Measurements from ENCODE around the gene COX7A2L. TPM values are rescaled to one million over a fixed set of nuclear protein-coding genes. Genes with fewer than 3 reads are reported as not detected.

COX7A2L gene
- total RNA-seq, 1 donor from 2014 or later = 445 TPM

GRCh38 chr2:42329736-42330135, 31.3 kb downstream of the COX7A2L start:
- Histone ChIP-seq H3K36me3 (ENCODE audit: control insufficient read depth, insufficient read depth, low read length) (peaks cover 4% of the 10 kb centered on the region), H3K27me3 (ENCODE audit: control insufficient read depth, insufficient read depth, low read length) (no peaks in the 10 kb centered on the region), H3K4me3 (ENCODE audit: low read depth, low read length) (no peak overlapping the region)
- FAIRE-seq = no peak
- TF ChIP-seq CTCF (IDR thresholded peaks at IDR 0.05; ENCODE audit: insufficient read depth, low read length, severe bottlenecking) = no peak
- DNase-seq (ENCODE audit: low read depth) = no peak

GRCh38 chr2:42328923-42329322, 32.1 kb downstream of the COX7A2L start:
- Histone ChIP-seq H3K36me3 (ENCODE audit: control insufficient read depth, insufficient read depth, low read length) (peaks cover 4% of the 10 kb centered on the region), H3K4me3 (ENCODE audit: low read depth, low read length) (no peak overlapping the region), H3K27me3 (ENCODE audit: control insufficient read depth, insufficient read depth, low read length) (no peaks in the 10 kb centered on the region)
- TF ChIP-seq CTCF (IDR thresholded peaks at IDR 0.05; ENCODE audit: insufficient read depth, low read length, severe bottlenecking) = no peak
- no peak for DNase-seq (ENCODE audit: low read depth)
- no peak for FAIRE-seq

GRCh38 chr2:42328148-42328833, 32.7 kb downstream of the COX7A2L start:
- no peak overlapping the region for H3K4me3 ChIP-seq (ENCODE audit: low read depth, low read length)
- FAIRE-seq = no peak
- DNase-seq (ENCODE audit: low read depth) = peak; percentile 46
- H3K27me3 ChIP-seq (ENCODE audit: control insufficient read depth, insufficient read depth, low read length) = no peaks in the 10 kb centered on the region
- peak; percentile 40 for TF ChIP-seq CTCF (IDR thresholded peaks at IDR 0.05; ENCODE audit: insufficient read depth, low read length, severe bottlenecking)
- H3K36me3 ChIP-seq (ENCODE audit: control insufficient read depth, insufficient read depth, low read length) = peaks cover 2% of the 10 kb centered on the region

GRCh38 chr2:42327125-42327524, 33.9 kb downstream of the COX7A2L start:
- no peaks in the 10 kb centered on the region for H3K27me3 ChIP-seq (ENCODE audit: control insufficient read depth, insufficient read depth, low read length)
- FAIRE-seq (no peak), DNase-seq (ENCODE audit: low read depth) (peak; percentile 97)
- no peak overlapping the region for H3K4me3 ChIP-seq (ENCODE audit: low read depth, low read length)
- TF ChIP-seq CTCF (IDR thresholded peaks at IDR 0.05; ENCODE audit: insufficient read depth, low read length, severe bottlenecking) = no peak
- H3K36me3 ChIP-seq (ENCODE audit: control insufficient read depth, insufficient read depth, low read length) = peaks cover 2% of the 10 kb centered on the region

GRCh38 chr2:42325609-42326008, 35.4 kb downstream of the COX7A2L start:
- DNase-seq (ENCODE audit: low read depth) (no peak), FAIRE-seq (no peak)
- no peak overlapping the region for H3K4me3 ChIP-seq (ENCODE audit: low read depth, low read length)
- H3K27me3 ChIP-seq (ENCODE audit: control insufficient read depth, insufficient read depth, low read length) = no peaks in the 10 kb centered on the region
- peaks cover 2% of the 10 kb centered on the region for H3K36me3 ChIP-seq (ENCODE audit: control insufficient read depth, insufficient read depth, low read length)
- no peak for TF ChIP-seq CTCF (IDR thresholded peaks at IDR 0.05; ENCODE audit: insufficient read depth, low read length, severe bottlenecking)

- no peak for DNase-seq (ENCODE audit: low read depth)
- FAIRE-seq = no peak
- TF ChIP-seq CTCF (IDR thresholded peaks at IDR 0.05; ENCODE audit: insufficient read depth, low read length, severe bottlenecking) = no peak
- H3K27me3 ChIP-seq (ENCODE audit: control insufficient read depth, insufficient read depth, low read length) = no peaks in the 10 kb centered on the region
- peaks cover 2% of the 10 kb centered on the region for H3K36me3 ChIP-seq (ENCODE audit: control insufficient read depth, insufficient read depth, low read length)
- H3K4me3 ChIP-seq (ENCODE audit: low read depth, low read length) = no peak overlapping the region
These were observed 36.1 kb downstream of the COX7A2L start for GRCh38 chr2:42324949-42325348.

All from bronchial epithelial cell (primary cell).